Activated B cell treated with CpG ODN at 0.5 μM for 24 hours (primary cell): ENCODE measurements around the gene VPS13D. TPM values are rescaled to one million over a fixed set of nuclear protein-coding genes. Genes with fewer than 3 reads are reported as not detected.

Source experiments
- ATAC-seq: fragments of 200-7000 bp; cut with Tn5 transposase; one replicate; pipeline ENCODE4 v1.10.0; 2021; ENCODE audit warnings: low read depth, mild to moderate bottlenecking, moderate library complexity
- CTCF ChIA-PET: fragments of 350-600 bp; sonication (Branson Sonifier 250); formaldehyde crosslinking; loops from one replicate; lab custom pipeline; 2021; ENCODE audit warnings: antibody characterized with exemption; lab: Charles Lee
- POLR2A ChIA-PET: fragments of 350-600 bp; sonication (Branson Sonifier 250); formaldehyde crosslinking; loops from one replicate; lab custom pipeline; 2021; ENCODE audit warnings: antibody characterized with exemption; lab: Charles Lee
- DNase-seq: peaks from one replicate; pipeline ENCODE4 v3.0.0; 2022
- H3K27ac Mint-ChIP-seq: one replicate; pipeline ENCODE4 v1.8.0; 2020; ENCODE audit warnings: mixed read lengths
- H3K27me3 Mint-ChIP-seq: one replicate; pipeline ENCODE4 v1.8.0; 2021; ENCODE audit warnings: mixed read lengths
- H3K36me3 Mint-ChIP-seq: one replicate; pipeline ENCODE4 v1.8.0; 2021; ENCODE audit warnings: low read depth, mixed read lengths
- H3K4me1 Mint-ChIP-seq: one replicate; pipeline ENCODE4 v1.8.0; 2021; ENCODE audit warnings: mixed read lengths
- H3K4me3 Mint-ChIP-seq: one replicate; pipeline ENCODE4 v1.8.0; 2020; ENCODE audit warnings: mild to moderate bottlenecking, mixed read lengths
- H3K9me3 Mint-ChIP-seq: one replicate; pipeline ENCODE4 v1.8.0; 2020; ENCODE audit warnings: mixed read lengths
- intact Hi-C: fragments of 100-400 bp; cut with micrococcal nuclease; formaldehyde crosslinking; loops from one replicate; pipeline ENCODE4 v1.15.1; 2024
- total RNA-seq: library from RNA; stranded (reverse); gene quantifications from 2 replicates; pipeline ENCODE4 v1.2.3, GENCODE V29; 2022
- TF ChIP-seq, protein P1 (sequence below): fragments of 200-600 bp; IDR thresholded peaks from one replicate; pipeline ENCODE4 v1.8.0; 2022; ENCODE audit warnings: antibody characterized with exemption, mild to moderate bottlenecking

VPS13D gene
- total RNA-seq, 1 donor from 2014 or later = 64.5 TPM

- TF ChIP-seq, protein P1, sequence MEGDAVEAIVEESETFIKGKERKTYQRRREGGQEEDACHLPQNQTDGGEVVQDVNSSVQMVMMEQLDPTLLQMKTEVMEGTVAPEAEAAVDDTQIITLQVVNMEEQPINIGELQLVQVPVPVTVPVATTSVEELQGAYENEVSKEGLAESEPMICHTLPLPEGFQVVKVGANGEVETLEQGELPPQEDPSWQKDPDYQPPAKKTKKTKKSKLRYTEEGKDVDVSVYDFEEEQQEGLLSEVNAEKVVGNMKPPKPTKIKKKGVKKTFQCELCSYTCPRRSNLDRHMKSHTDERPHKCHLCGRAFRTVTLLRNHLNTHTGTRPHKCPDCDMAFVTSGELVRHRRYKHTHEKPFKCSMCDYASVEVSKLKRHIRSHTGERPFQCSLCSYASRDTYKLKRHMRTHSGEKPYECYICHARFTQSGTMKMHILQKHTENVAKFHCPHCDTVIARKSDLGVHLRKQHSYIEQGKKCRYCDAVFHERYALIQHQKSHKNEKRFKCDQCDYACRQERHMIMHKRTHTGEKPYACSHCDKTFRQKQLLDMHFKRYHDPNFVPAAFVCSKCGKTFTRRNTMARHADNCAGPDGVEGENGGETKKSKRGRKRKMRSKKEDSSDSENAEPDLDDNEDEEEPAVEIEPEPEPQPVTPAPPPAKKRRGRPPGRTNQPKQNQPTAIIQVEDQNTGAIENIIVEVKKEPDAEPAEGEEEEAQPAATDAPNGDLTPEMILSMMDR = no peak
- ChIA-PET CTCF (no interaction called here), POLR2A (interaction anchor here (0.7 kb wide), 1 partner anchor 667 kb away, joined by 3 read pairs; no protein-coding TSS in a partner anchor)
- H3K27me3 Mint-ChIP-seq = no peaks in the 10 kb centered on the region
- ATAC-seq (no peak), DNase-seq (no peak)
- intact Hi-C loops = no loop called here
- H3K36me3 Mint-ChIP-seq = peaks cover 38% of the 10 kb centered on the region
- no peak overlapping the region for H3K4me3 Mint-ChIP-seq
- no peak overlapping the region for H3K27ac Mint-ChIP-seq
- H3K9me3 Mint-ChIP-seq = no peaks in the 10 kb centered on the region
- H3K4me1 Mint-ChIP-seq = peaks cover 41% of the 10 kb centered on the region
Measured at GRCh38 chr1:12481928-12482327, 252.1 kb downstream of the VPS13D start.

GRCh38 chr1:12482988-12483387, 253.2 kb downstream of the VPS13D start:
- ATAC-seq (no peak), DNase-seq (no peak)
- ChIA-PET CTCF (no interaction called here), POLR2A (no interaction called here)
- Mint-ChIP-seq H3K4me1 (peaks cover 31% of the 10 kb centered on the region), H3K9me3 (no peaks in the 10 kb centered on the region), H3K27ac (no peak overlapping the region), H3K36me3 (peaks cover 38% of the 10 kb centered on the region), H3K27me3 (no peaks in the 10 kb centered on the region), H3K4me3 (no peak overlapping the region)
- TF ChIP-seq, protein P1 = no peak
- intact Hi-C loops = no loop called here

- ATAC-seq (no peak), DNase-seq (no peak)
- CTCF ChIA-PET = no interaction called here
- POLR2A ChIA-PET = interaction anchor here (1.3 kb wide), 1 partner anchor 8 kb away, joined by 3 read pairs; no protein-coding TSS in a partner anchor
- Mint-ChIP-seq H3K9me3 (no peaks in the 10 kb centered on the region), H3K4me3 (no peak overlapping the region), H3K27ac (no peak overlapping the region), H3K36me3 (peaks cover 37% of the 10 kb centered on the region), H3K27me3 (no peaks in the 10 kb centered on the region), H3K4me1 (peaks cover 14% of the 10 kb centered on the region)
- intact Hi-C loops = no loop called here
- TF ChIP-seq, protein P1 = no peak
Measured at GRCh38 chr1:12485231-12486058, 255.6 kb downstream of the VPS13D start.

- peaks cover 40% of the 10 kb centered on the region for H3K36me3 Mint-ChIP-seq
- CTCF ChIA-PET = no interaction called here
Measured at GRCh38 chr1:12486059-12486341, 256.2 kb downstream of the VPS13D start.

GRCh38 chr1:12486401-12487005, 256.7 kb downstream of the VPS13D start:
- Mint-ChIP-seq H3K27ac (no peak overlapping the region), H3K36me3 (peaks cover 42% of the 10 kb centered on the region), H3K4me3 (no peak overlapping the region), H3K4me1 (peaks cover 4% of the 10 kb centered on the region), H3K27me3 (no peaks in the 10 kb centered on the region), H3K9me3 (no peaks in the 10 kb centered on the region)
- no peak for DNase-seq
- TF ChIP-seq, protein P1 = no peak
- ChIA-PET CTCF (no interaction called here), POLR2A (interaction anchor here (1.3 kb wide), 1 partner anchor 10 kb away, joined by 3 read pairs; no protein-coding TSS in a partner anchor)
- intact Hi-C loops = no loop called here
- no peak for ATAC-seq

More at GRCh38 chr1:12486059-12486341, 256.2 kb downstream of the VPS13D start:
- POLR2A ChIA-PET = interaction anchor here (1.3 kb wide), 1 partner anchor 9 kb away, joined by 3 read pairs; no protein-coding TSS in a partner anchor
- H3K27me3 Mint-ChIP-seq = no peaks in the 10 kb centered on the region
- intact Hi-C loops = no loop called here
- no peak for ATAC-seq
- H3K4me3 Mint-ChIP-seq = no peak overlapping the region
- H3K27ac Mint-ChIP-seq = no peak overlapping the region
- no peaks in the 10 kb centered on the region for H3K9me3 Mint-ChIP-seq
- TF ChIP-seq, protein P1 = no peak
- no peak for DNase-seq
- H3K4me1 Mint-ChIP-seq = peaks cover 9% of the 10 kb centered on the region
